Measurements from ENCODE around the gene FAM89B. TPM values are rescaled to one million over a fixed set of nuclear protein-coding genes. Genes with fewer than 3 reads are reported as not detected.

The FAM89B gene
- total RNA-seq, 2 experiments from 2014 or later = 23.3 to 27.3 TPM

DNA sequence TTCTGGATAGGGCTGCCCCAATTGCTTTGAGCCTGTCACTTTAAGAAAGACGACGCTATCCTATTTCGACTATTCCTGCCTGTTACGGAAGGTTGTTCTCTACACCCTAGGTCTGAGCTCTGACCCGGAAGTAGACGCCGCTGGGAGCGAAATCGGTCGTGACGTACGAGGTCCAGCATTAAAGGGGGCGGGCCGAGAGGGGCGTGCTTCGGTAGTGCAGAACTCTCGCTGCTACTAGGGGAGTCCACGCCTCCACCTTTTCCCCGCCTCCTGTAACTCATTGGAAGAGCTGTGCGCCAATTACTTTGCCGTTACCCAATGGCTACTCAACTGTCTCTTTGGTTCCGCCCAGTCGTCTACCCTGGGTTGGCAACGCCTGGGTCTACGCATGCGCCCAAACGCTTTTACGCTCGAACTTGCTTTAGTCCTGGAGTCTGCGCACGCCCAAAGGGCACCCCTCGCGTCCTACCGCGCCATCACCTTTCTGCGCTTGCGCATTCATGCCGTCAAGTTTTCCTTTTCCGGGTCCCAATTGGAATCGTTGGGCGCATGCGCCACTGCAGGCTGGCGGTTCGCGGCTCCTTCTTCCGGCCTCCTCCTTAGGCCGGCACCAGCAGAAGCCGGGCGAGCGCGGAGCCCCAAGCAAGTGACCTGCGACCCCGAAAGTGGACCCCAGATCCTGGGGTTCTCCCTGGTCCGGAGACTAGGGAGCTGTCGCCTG is 43.1 kb downstream of the FAM89B start, which contains the start of gene PCNX3:
TSS of gene PCNX3 (plus strand) at position 548 of the 721 bp plus-strand sequence. CDS start 536 bp downstream, outside the sequence.
- H3K4me1 Mint-ChIP-seq (ENCODE audit: low read depth) = peaks cover 46% of the 10 kb centered on the region
- H3K9me3 Mint-ChIP-seq = no peaks in the 10 kb centered on the region
- DNase-seq (peak; percentile 99 to 100 (median 100)), ATAC-seq (ENCODE audit: poor library complexity) (peak; percentile 87)
- Histone ChIP-seq H3K27ac (ENCODE audit: low read depth in 1 of 2, low read length in 2 of 2) (peak within 1 kb of the TSS; percentile 94), H3K36me3 (ENCODE audit: insufficient read depth, low read length) (peaks cover 45% of the 10 kb centered on the region), H3K9me3 (ENCODE audit: control insufficient read depth in 1 of 2, insufficient read depth in 1 of 2, low read length in 2 of 2) (no peaks in the 10 kb centered on the region), H3K4me1 (ENCODE audit: insufficient read depth, low read length) (peaks cover 67% of the 10 kb centered on the region), H3K27me3 (ENCODE audit: control insufficient read depth in 1 of 2, insufficient read depth in 2 of 2, low read length in 2 of 2) (no peaks in the 10 kb centered on the region), H3K4me3 (ENCODE audit: low read length) (peak within 1 kb of the TSS; percentile 93)
- ChIA-PET CTCF (interaction anchor here (0.8 to 3.1 kb wide), 8 partner anchors 10 to 273 kb away, joined by 3 to 10 read pairs (median 6); partner anchors contain the start of genes FIBP, KAT5 and MUS81), POLR2A (interaction anchor here (0.7 to 6.0 kb wide), 54 partner anchors 11 to 1062 kb away, joined by 3 to 79 read pairs (median 5); partner anchors contain the start of genes B4GAT1, BANF1, CCDC85B and CFL1)
- TF ChIP-seq, protein P1, sequence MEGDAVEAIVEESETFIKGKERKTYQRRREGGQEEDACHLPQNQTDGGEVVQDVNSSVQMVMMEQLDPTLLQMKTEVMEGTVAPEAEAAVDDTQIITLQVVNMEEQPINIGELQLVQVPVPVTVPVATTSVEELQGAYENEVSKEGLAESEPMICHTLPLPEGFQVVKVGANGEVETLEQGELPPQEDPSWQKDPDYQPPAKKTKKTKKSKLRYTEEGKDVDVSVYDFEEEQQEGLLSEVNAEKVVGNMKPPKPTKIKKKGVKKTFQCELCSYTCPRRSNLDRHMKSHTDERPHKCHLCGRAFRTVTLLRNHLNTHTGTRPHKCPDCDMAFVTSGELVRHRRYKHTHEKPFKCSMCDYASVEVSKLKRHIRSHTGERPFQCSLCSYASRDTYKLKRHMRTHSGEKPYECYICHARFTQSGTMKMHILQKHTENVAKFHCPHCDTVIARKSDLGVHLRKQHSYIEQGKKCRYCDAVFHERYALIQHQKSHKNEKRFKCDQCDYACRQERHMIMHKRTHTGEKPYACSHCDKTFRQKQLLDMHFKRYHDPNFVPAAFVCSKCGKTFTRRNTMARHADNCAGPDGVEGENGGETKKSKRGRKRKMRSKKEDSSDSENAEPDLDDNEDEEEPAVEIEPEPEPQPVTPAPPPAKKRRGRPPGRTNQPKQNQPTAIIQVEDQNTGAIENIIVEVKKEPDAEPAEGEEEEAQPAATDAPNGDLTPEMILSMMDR (IDR thresholded peaks at IDR 0.05) = no peak
- H3K27me3 Mint-ChIP-seq = no peaks in the 10 kb centered on the region
- intact Hi-C loops (cut with DNase I, micrococcal nuclease) = loop anchor here (1.0 to 5.0 kb wide), 9 partner anchors 24 to 243 kb away; partner anchors contain the start of genes CFL1 (in 2 of the 2), KAT5 (in 1 of the 2) and ZNRD2 (in 1 of the 2)
- H3K4me3 Mint-ChIP-seq = peak within 1 kb of the TSS; percentile 98
- H3K36me3 Mint-ChIP-seq (ENCODE audit: low read depth) = peaks cover 64% of the 10 kb centered on the region
- H3K27ac Mint-ChIP-seq = peak within 1 kb of the TSS; percentile 93

DNA sequence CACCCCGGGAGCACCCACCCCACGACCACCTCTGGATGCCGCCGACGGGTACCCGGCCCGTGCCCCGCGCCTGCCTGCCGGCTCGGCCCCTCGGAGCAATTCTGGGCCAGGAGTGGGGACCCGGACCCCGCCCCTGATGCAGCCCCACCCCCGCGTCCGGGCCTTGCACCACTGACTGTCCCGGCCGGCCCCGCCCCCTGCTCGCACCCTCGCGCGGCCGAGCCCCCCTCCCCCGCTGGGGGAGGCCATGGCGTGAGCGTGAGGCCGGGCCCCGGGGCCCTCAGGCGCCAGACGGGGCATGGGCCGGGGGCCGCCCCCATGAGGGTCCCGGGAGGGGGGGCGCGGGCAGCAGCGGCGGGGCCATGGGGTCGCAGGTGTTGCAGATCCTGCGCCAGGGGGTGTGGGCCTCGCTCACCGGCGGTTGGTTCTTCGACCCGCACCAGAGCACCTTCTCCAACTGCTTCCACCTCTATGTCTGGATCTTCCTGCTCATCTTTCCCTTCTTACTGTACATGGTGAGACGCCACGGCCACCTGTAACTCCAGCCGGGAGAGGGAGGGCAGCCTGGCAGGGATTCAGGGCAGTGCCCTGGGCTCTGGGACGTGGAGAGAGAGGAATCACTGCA is 43.7 kb downstream of the FAM89B start:
- peaks cover 60% of the 10 kb centered on the region for H3K4me1 ChIP-seq (ENCODE audit: insufficient read depth, low read length)
- CTCF ChIA-PET = interaction anchor here (1.3 to 3.1 kb wide), 7 partner anchors 10 to 273 kb away, joined by 3 to 10 read pairs (median 6); partner anchors contain the start of genes FIBP, KAT5, MUS81 and SIPA1
- intact Hi-C loops (cut with DNase I, micrococcal nuclease) = loop anchor here (1.0 to 5.0 kb wide), 10 partner anchors 23 to 242 kb away; partner anchors contain the start of genes CFL1 (in 2 of the 2), KAT5 (in 1 of the 2), SIPA1 (in 1 of the 2) and ZNRD2 (in 1 of the 2)

More for the DNA sequence above, 43.7 kb downstream of the FAM89B start:
- TF ChIP-seq, protein P1 (IDR thresholded peaks at IDR 0.05) = no peak
- H3K9me3 ChIP-seq (ENCODE audit: control insufficient read depth in 1 of 2, insufficient read depth in 1 of 2, low read length in 2 of 2) = no peaks in the 10 kb centered on the region
- peak overlapping the region; percentile 93 for H3K4me3 ChIP-seq (ENCODE audit: low read length)
- H3K27ac ChIP-seq (ENCODE audit: low read depth in 1 of 2, low read length in 2 of 2) = peak overlapping the region; percentile 78 to 94
- Mint-ChIP-seq H3K4me3 (peak overlapping the region; percentile 98), H3K27ac (peak overlapping the region; percentile 93), H3K4me1 (ENCODE audit: low read depth) (peaks cover 42% of the 10 kb centered on the region), H3K36me3 (ENCODE audit: low read depth) (peaks cover 61% of the 10 kb centered on the region), H3K9me3 (no peaks in the 10 kb centered on the region), H3K27me3 (no peaks in the 10 kb centered on the region)
- H3K27me3 ChIP-seq (ENCODE audit: control insufficient read depth in 1 of 2, insufficient read depth in 2 of 2, low read length in 2 of 2) = no peaks in the 10 kb centered on the region
- POLR2A ChIA-PET = interaction anchor here (0.7 to 6.0 kb wide), 39 partner anchors 10 to 1062 kb away, joined by 3 to 79 read pairs (median 7); partner anchors contain the start of genes BANF1, CCDC85B, CFL1 and DPF2
- DNase-seq (peak in 1 of 14 experiments; percentile 45), ATAC-seq (ENCODE audit: poor library complexity) (no peak)
- peaks cover 47% of the 10 kb centered on the region for H3K36me3 ChIP-seq (ENCODE audit: insufficient read depth, low read length)

Measured in CD4-positive, alpha-beta T cell (primary cell).